GM19455 (cell line): ENCODE measurements around the gene NVL.

Experiments
- ATAC-seq: cut with Tn5 transposase; IDR thresholded peaks from one replicate; pipeline ENCODE4 v1.9.1; 2021; ENCODE audit not compliant: unreplicated experiment

The NVL gene

GRCh38 chr1:224289396-224289795 lies 40.6 kb downstream of the NVL start:
- no peak for ATAC-seq

DNA sequence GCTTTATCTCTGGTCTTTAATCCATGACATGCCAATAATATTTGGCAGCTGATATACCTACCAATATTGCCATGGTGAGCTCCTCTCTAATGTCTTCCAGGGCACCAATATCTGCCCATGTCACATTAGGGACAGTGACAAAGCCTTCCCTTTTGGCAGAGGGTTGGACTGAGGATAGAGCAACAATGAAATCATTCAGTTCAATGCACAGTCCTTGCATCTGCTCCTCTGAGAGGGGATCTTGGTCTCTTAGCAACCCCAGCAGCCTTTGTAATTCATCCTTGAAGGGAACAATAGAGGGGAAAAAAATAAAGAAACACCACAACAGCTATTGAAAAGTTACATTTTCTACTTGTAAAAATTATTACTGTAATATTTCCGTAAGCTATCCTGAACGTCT lies 42.3 kb downstream of the NVL start:
- ATAC-seq: no peak

DNA sequence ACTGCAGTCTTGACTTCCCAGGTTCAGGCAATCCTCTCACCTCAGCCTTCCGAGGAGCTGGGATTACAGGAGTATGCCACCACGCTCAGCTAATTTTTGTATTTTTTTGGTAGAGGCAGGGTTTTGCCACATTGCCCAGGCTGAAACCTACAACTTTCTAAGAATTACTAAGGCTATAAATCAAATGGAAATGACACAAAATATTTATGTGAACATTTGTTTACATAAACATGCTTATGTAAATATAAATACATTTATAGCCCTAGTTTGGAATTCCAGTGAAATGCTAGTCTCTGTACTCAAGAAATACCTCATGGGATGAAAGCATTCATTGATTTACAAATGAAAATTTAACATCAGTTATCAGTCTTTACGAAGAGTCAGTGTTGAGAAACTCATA lies 47.8 kb downstream of the NVL start:
- ATAC-seq: no peak

- ATAC-seq: no peak
Observed at GRCh38 chr1:224276771-224277487, 53.0 kb downstream of the NVL start.

- ATAC-seq: no peak
Observed at GRCh38 chr1:224274970-224275626, 54.9 kb downstream of the NVL start.

DNA sequence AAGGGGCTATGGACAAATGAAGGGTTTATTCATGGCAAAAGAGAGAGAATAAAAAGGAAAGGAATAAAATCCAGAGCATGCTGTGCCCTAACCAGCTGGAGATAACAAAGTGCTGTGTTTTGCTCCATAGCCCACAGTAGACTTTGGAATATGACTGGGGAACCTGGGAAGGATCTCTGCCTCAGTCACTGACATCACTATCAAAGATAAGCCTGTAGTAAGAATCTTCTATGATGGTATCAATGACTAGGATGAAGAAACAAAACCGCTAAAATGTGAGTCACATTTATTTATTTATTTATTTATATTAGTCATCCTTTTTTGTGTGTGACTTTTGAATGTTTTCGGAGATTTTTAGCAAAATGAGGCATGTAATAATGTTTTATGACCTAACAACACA lies 56.3 kb downstream of the NVL start:
- no peak for ATAC-seq

DNA sequence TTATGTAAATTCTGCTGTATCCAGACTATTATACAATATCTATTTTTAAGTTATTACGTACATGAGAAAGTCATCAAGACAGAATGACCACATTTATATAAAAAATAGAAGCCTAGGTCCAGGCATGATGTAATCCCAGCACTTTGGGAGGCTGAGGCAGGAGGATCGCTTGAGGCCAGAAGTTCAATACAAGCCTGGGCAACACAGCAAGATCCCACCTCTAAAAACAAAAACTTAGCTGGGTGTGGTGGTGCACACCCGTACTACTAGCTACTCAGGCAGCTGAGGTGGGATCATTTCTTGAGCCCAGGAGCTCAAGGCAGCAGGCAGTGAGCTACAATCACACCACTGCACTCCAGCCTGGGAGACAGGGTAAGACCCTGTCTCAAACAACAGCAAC lies 58.9 kb downstream of the NVL start:
- no peak for ATAC-seq

DNA sequence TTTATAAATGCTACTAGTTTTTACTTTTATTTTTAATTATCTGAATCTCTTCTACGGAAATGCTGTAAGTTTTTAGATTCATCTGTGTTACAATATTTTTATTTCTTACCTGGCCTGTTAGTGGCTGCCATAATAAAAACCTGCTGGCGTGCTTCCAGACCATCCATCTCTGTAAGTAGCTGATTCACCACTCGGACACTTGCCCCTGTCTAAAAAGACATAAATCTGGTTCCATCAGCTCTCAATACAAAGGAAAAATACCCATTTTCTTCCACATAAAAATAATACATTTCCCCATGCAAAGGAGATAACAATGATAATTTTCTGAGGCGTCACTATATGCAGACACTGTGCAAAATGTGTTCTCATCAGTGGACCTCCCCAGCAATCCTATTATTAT lies 62.0 kb downstream of the NVL start:
- ATAC-seq: no peak

DNA sequence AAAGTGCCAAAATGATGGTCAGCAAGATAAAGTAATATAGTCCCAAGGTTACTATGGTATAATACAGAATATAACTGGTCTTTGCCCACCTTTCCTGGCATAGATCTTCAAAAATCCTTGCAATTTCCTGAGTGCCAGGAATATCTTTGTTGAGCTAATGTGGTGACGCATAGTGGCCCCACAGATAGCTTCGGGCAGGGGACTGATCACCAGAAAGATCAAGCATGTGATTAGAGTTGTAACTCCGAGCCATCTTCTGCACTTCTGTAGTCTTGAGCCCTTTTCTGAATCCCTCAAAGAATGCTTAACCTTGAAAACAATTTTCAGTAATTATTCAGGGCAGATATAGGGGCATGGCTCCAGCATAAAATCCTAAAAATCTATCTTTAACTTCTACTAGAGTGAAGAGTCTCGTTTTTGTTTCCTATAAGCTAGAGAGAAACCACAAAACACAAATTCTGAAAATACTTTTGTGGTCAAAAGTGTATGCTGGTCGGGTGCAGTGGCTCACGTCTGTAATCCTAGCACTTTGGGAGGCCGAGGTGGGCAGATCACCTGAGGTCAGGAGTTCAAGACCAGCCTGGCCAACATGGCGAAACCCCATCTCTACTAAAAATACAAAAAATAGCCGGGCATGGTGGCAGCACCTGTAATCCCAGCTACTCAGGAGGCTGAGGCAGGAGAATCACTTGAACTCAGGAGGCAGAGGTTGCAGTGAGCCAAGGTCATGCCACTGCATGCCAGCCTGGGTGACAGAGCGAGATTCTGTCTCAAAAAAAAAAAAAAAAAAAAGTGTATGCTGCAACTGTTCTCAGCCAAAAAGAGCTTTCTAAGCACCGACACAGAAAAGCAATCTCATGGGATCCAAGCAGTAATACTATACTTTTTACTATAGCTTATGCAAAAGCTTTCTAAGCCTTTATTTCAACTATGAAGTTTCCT lies 62.8 kb downstream of the NVL start:
- ATAC-seq: no peak

GRCh38 chr1:224266105-224266914 lies 63.7 kb downstream of the NVL start:
- no peak for ATAC-seq

GRCh38 chr1:224264321-224264720 lies 65.7 kb downstream of the NVL start:
- ATAC-seq: no peak

DNA sequence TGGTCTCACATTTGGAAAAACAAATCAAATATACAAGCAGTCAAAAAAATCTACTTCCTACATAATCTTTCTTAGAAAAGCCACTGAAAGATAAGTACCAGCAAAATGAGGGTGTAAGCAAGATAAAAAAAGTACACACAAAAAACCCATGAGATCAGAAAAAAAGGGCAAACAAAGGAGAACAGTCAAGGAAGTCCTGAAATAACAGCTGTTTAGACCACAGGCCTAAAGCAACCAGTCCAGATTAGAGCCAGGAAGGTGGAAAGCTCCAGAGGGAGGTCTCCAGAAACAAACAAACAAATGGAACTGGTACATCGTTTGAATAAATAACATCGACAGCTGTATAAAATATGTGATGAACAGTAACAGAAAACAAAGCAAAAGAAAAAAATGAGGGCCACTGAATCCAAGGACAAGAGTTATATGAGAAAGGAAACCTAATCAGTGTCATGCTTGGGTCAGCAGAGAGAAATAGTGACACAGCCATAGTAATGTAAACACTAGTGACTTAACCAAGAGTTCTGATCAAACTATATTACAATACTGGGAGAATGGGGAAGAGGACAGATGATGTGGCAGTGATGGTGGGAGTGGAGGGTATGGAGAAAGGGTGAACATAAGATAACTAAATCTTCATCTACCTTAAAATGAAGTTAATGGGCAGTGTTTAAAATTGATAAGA lies 67.5 kb downstream of the NVL start:
- ATAC-seq: no peak

DNA sequence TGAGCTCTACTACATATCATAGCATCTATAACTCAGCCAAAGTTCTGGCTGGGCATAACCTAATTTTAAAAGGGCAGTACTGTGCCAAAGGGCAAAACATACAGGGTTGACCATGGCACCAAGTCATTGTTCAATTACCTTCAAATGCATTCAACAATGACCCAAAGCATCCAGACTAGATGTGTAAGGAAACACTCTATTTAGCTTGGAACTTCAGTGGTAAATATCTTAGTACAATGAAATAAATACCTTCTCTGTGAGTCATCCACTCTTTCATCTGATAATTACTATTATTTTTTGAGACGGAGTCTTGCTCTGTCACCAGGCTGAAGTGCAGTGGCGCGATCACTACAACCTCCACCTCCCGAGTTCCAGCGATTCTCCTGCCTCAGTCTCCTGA lies 70.0 kb downstream of the NVL start:
- ATAC-seq: no peak

GRCh38 chr1:224258351-224258750 lies 71.6 kb downstream of the NVL start:
- no peak for ATAC-seq

GRCh38 chr1:224256640-224257039 lies 73.3 kb downstream of the NVL start:
- no peak for ATAC-seq

DNA sequence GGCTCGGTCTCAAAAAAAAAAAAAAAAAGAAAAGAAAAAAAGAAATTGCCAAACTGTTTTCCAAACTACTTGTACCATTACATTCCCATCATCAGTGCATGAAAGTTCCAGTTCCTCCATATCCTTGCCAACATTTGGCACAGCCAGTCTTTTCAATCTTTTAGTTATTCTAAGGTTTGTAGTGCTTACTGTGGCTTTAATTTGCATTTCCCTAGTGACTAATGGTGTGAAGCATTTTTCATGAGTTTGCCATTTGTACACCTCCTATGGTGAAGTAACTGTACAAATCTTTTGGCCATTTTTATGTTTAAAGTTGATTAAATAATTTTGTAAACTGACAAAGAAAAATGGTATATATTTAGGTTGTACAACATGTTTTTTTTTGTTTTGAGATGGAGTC lies 76.3 kb downstream of the NVL start:
- ATAC-seq: no peak

- no peak for ATAC-seq
Observed at GRCh38 chr1:224252479-224252878, 77.5 kb downstream of the NVL start.

DNA sequence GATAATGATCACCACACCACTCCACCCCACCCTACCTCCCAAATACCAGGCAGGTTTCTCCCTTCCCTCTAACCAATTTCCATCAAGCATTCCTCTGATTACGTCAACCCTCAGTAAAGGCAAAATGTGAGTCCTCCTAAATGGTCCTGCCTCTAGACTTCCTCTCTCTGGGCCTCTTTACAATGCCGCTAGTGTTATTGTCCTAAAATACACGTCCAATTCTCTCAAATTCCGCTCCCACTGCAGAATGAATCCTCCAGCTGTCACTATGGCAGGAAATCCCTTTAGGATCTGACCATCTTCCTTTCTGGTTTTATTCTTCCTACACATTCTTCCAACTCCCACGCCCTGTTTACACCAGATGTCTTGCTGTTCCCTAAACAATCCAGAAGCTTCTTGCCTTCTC lies 78.2 kb downstream of the NVL start:
- ATAC-seq: no peak

- no peak for ATAC-seq
Observed at GRCh38 chr1:224245188-224245587, 84.8 kb downstream of the NVL start.

DNA sequence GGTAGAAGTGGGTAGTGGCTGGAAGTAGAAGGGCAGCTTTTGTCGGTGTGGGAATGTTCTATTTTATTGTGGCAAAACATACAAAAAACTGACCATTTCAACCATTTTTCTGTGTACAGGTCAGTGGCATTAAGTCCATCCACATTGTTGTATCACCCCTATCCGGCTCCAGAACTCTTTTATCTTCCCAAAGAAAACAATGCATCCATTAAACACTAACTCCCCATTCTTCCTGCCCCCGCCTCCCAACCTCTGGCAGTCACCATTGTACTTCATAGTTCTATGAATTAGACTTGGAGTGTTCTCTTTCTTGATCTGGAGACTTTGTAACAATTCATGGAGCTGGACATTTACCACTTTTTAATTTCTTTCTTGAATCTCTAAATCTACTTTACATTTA lies 91.2 kb downstream of the NVL start:
- ATAC-seq: no peak
